KMS-11 (cell line): ENCODE data around the gene ZNF484.
"Not testable (repeated sequence)": the region's sequence is repeated elsewhere in the genome, so short reads cannot be mapped to it uniquely, and the experiment has no call there.

ENCODE experiments used
- H2AFZ ChIP-seq: fragments of 200-600 bp; sonication (generic); 2 replicates; pipeline ENCODE4 v1.6.1; 2016; ENCODE audit warnings: antibody characterized with exemption, mixed run types, low read depth
- H3K27ac ChIP-seq: fragments of 200-600 bp; sonication (generic); 2 replicates; pipeline ENCODE4 v1.6.1; 2016; ENCODE audit warnings: mild to moderate bottlenecking, mixed run types
- H3K27me3 ChIP-seq: fragments of 200-600 bp; sonication (generic); 2 replicates; pipeline ENCODE4 v1.6.1; 2017; ENCODE audit warnings: mild to moderate bottlenecking, low read depth, mixed run types, moderate library complexity; ENCODE audit not compliant: insufficient read depth
- H3K36me3 ChIP-seq: fragments of 200-600 bp; sonication (generic); 2 replicates; pipeline ENCODE4 v1.6.1; 2017; ENCODE audit warnings: mild to moderate bottlenecking, mixed run types; ENCODE audit not compliant: insufficient read depth
- H3K4me1 ChIP-seq: fragments of 200-600 bp; sonication (generic); 2 replicates; pipeline ENCODE4 v1.6.1; 2016; ENCODE audit warnings: mild to moderate bottlenecking, low read depth, mixed run types; ENCODE audit not compliant: poor library complexity, severe bottlenecking
- H3K4me2 ChIP-seq: fragments of 200-600 bp; sonication (generic); 2 replicates; pipeline ENCODE4 v1.7.0; 2016; ENCODE audit warnings: mild to moderate bottlenecking, mixed run types
- H3K4me3 ChIP-seq: fragments of 200-600 bp; sonication (generic); IDR thresholded peaks from 2 replicates; pipeline ENCODE4 v1.6.1; 2017; ENCODE audit warnings: low read depth, low read length, mixed read lengths; ENCODE audit not compliant: insufficient read depth
- H3K79me2 ChIP-seq: fragments of 200-600 bp; sonication (generic); 2 replicates; pipeline ENCODE4 v1.6.1; 2016; ENCODE audit warnings: low read depth, mixed run types; ENCODE audit not compliant: insufficient read depth
- H3K9ac ChIP-seq: fragments of 200-600 bp; sonication (generic); 2 replicates; pipeline ENCODE4 v1.6.1; 2016; ENCODE audit warnings: mild to moderate bottlenecking, mixed run types
- H4K20me1 ChIP-seq: fragments of 200-600 bp; sonication (generic); 2 replicates; pipeline ENCODE4 v1.6.1; 2016; ENCODE audit warnings: mild to moderate bottlenecking, mixed run types; ENCODE audit not compliant: insufficient read depth
- TF ChIP-seq, protein P1 (sequence below): fragments of 200-600 bp; sonication (generic); conservative IDR thresholded peaks from 2 replicates; pipeline ENCODE4 v1.6.1; 2017; ENCODE audit warnings: low read depth, mild to moderate bottlenecking, antibody characterized with exemption, low read length, moderate library complexity, mixed read lengths

ZNF484 gene

DNA sequence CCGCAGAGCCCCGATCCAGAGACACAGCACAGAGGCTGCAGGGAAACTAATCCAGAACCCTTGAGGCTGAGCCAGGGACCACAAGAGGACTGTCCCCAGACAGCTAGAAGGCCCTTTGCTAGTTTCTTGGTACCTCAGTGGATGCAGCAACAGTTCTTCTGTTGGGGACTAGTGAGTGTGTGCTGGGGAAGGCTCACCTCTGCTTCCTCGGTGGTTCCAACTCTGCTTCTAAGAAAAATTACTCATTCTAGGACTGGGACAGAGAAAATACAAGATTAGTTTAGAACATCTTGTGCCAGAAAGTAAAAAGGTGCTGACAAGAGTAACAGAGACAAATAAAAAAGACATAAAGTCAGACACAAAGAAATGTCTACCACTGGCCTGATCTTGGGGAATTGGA lies 19.5 kb upstream of the ZNF484 start:
- Histone ChIP-seq H3K27me3 (no peaks in the 10 kb centered on the region), H2AFZ (no peak overlapping the region), H3K79me2 (no peaks in the 10 kb centered on the region), H3K36me3 (no peaks in the 10 kb centered on the region), H4K20me1 (no peaks in the 10 kb centered on the region), H3K4me2 (no peak overlapping the region), H3K4me3 (no peak overlapping the region), H3K27ac (no peak overlapping the region), H3K4me1 (no peaks in the 10 kb centered on the region), H3K9ac (no peak overlapping the region)
- TF ChIP-seq, protein P1, sequence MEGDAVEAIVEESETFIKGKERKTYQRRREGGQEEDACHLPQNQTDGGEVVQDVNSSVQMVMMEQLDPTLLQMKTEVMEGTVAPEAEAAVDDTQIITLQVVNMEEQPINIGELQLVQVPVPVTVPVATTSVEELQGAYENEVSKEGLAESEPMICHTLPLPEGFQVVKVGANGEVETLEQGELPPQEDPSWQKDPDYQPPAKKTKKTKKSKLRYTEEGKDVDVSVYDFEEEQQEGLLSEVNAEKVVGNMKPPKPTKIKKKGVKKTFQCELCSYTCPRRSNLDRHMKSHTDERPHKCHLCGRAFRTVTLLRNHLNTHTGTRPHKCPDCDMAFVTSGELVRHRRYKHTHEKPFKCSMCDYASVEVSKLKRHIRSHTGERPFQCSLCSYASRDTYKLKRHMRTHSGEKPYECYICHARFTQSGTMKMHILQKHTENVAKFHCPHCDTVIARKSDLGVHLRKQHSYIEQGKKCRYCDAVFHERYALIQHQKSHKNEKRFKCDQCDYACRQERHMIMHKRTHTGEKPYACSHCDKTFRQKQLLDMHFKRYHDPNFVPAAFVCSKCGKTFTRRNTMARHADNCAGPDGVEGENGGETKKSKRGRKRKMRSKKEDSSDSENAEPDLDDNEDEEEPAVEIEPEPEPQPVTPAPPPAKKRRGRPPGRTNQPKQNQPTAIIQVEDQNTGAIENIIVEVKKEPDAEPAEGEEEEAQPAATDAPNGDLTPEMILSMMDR = no peak

DNA sequence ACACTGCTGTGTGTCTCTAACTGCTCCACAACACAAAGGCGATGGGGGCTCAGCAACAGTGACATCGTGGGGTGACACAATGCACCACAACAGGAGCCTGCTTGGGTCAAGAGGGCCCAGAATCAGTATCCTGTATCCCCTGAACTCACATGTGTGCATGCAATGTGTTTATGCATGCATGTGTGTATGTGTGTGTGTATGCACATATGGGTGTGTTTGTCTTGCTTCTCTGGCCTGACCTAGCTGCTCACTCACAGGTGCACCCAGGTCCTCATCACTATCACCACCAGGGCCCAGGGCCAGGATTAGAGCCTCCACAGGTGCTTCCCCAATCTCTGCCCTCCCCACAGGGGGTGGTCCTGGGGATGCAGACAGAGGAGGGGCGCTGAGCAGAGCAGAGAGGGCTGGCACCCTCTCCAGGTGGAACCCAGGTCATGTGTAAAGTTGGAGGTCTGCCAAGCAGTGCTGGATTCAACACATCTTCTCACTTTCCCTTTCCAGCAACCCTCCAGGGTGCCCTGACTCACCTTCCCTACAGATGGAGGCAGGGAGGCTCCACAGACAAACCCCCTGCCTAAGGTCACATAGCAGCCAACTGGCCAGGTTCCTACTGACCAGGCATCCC lies 18.1 kb upstream of the ZNF484 start:
- Histone ChIP-seq H2AFZ (no peak overlapping the region), H3K4me2 (no peak overlapping the region), H3K79me2 (no peaks in the 10 kb centered on the region), H3K27ac (no peak overlapping the region), H3K9ac (no peak overlapping the region), H3K4me1 (no peaks in the 10 kb centered on the region), H3K27me3 (no peaks in the 10 kb centered on the region), H4K20me1 (no peaks in the 10 kb centered on the region), H3K36me3 (no peaks in the 10 kb centered on the region), H3K4me3 (no peak overlapping the region)
- TF ChIP-seq, protein P1 = no peak

DNA sequence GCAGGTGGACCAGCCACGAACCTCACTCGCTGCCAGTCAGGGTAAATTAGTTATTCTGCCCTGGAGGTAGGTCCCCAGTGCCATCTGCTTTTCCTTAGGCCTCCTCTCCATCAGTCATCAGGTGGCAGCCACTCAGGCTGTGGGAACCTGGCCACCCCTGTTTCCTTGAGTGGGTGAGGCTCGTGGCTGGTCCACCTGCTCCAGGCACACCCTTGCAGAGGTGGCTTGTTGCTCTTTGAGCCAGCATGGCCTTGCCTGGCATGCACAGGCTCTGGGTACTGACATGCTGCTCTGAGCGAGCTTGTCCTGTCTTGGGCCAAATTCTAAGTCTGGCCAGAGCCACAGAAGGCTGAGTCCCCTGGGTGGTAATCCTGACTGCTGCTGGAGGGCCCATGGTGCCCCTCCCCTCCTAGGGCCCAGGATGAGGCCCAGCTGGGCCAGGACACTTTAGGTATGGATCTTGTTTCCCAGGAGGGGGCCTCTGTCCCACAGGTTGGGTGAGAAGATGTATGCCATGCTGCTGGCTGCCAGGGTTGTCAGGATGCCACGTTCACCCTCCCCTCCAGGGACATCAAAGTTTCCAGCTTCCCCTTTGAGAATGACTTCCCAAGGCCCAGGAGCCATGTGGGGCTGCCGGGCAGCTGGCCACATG lies 17.0 kb upstream of the ZNF484 start:
- TF ChIP-seq, protein P1 = no peak
- H3K4me2 ChIP-seq = no peak overlapping the region
- no peak overlapping the region for H3K9ac ChIP-seq

DNA sequence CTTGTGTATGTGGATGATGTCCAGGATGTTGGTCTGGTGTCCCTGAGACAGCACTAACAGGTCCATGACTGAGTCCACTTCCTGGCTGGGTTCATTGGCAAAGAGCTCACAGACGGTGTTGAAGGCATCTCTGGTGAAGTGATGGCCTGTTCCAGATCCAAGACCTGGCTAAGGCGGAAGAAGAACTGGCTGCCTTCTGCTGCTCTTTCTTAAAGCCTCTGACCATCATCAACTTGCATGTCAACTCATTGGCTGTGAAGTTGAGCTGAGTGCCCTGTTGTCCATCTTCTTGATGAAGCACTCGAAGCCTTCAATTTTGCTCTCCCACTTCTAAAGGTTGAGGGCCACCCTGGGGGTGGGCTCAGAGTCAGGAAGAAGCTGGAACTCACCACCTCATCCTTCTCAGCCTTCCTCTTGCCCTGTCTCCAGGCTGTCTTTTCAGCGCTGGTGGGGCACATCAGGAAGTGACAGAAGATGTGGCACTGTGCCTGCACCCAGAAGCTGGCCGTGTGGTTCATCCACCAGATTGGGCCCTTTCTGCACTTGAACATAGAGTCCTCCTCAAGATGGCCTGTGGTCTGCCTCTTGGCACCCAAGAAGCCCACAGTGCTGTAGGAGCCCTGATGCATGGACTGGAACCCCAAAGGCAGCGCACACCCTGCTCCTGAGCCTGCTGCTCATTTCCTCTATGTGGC lies 16.2 kb upstream of the ZNF484 start:
- not testable (repeated sequence) for H3K36me3 ChIP-seq, H3K27ac ChIP-seq, H2AFZ ChIP-seq, H3K79me2 ChIP-seq, H3K4me2 ChIP-seq, H4K20me1 ChIP-seq, H3K4me3 ChIP-seq, H3K9ac ChIP-seq, H3K27me3 ChIP-seq
- H3K4me1 ChIP-seq = peaks cover 11% of the 10 kb centered on the region

More for the DNA sequence above, 17.0 kb upstream of the ZNF484 start:
- Histone ChIP-seq H3K4me3 (no peak overlapping the region), H3K27me3 (no peaks in the 10 kb centered on the region), H3K79me2 (no peaks in the 10 kb centered on the region), H3K36me3 (no peaks in the 10 kb centered on the region), H4K20me1 (no peaks in the 10 kb centered on the region), H3K27ac (no peak overlapping the region), H3K4me1 (peaks cover 5% of the 10 kb centered on the region), H2AFZ (no peak overlapping the region)

DNA sequence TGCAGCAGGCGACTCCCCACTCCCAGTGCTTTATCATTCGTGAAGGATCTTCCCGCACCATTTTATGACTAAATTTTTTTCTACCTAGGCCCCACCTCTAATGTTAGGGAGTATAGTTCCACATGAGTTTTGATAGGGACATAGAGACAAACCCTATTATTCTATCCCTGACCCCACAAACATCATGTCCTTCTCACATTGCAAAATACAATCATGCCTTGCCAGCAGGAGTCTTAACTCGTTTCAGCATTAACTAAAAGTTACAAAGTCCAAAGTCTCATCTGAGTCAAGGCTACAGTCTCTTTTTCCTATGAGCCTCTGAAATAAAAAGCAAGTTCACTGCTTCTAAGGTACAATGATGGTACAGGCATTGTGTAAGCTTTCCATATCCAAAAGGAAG lies 14.4 kb upstream of the ZNF484 start:
- not testable (repeated sequence) for H3K79me2 ChIP-seq, H3K4me3 ChIP-seq, H3K9ac ChIP-seq, H3K36me3 ChIP-seq, H4K20me1 ChIP-seq, H3K27me3 ChIP-seq, H2AFZ ChIP-seq, H3K27ac ChIP-seq, H3K4me2 ChIP-seq
- peaks cover 29% of the 10 kb centered on the region for H3K4me1 ChIP-seq
